CD4-positive, alpha-beta T cell treated with Interleukin-4 for 1 hour (primary cell): Measurements from ENCODE around the gene FGGY.
"Not testable (repeated sequence)": the region's sequence is repeated elsewhere in the genome, so short reads cannot be mapped to it uniquely, and the experiment has no call there.

Source experiments
- DNase-seq, 2 donors: peaks; one replicate each; pipeline ENCODE4 v3.0.0-alpha.2; 2020 to 2022

Gene FGGY

GRCh38 chr1:59718064-59718988, 421.4 kb downstream of the FGGY start:
- DNase-seq: no peak

GRCh38 chr1:59718989-59719360, 422.1 kb downstream of the FGGY start:
- DNase-seq: no peak

- DNase-seq: no peak
Observed at GRCh38 chr1:59720326-59721115, 423.6 kb downstream of the FGGY start.

- no peak for DNase-seq
Observed at GRCh38 chr1:59730302-59730701, 433.4 kb downstream of the FGGY start.

GRCh38 chr1:59730759-59731478, 434.0 kb downstream of the FGGY start:
- DNase-seq: no peak

GRCh38 chr1:59731591-59731990, 434.7 kb downstream of the FGGY start:
- no peak for DNase-seq

GRCh38 chr1:59732214-59732955, 435.5 kb downstream of the FGGY start:
- DNase-seq: no peak

GRCh38 chr1:59733443-59734141, 436.7 kb downstream of the FGGY start:
- no peak for DNase-seq

- not testable (repeated sequence) for DNase-seq
Observed at GRCh38 chr1:59735927-59736326, 439.0 kb downstream of the FGGY start.

- no peak for DNase-seq
Observed at GRCh38 chr1:59736744-59737143, 439.9 kb downstream of the FGGY start.

- DNase-seq: no peak
Observed at GRCh38 chr1:59737638-59738037, 440.7 kb downstream of the FGGY start.

GRCh38 chr1:59738152-59738551, 441.3 kb downstream of the FGGY start:
- no peak for DNase-seq

- no peak for DNase-seq
Observed at GRCh38 chr1:59738591-59739015, 441.7 kb downstream of the FGGY start.

- DNase-seq: no peak
Observed at GRCh38 chr1:59739111-59739510, 442.2 kb downstream of the FGGY start.

- no peak for DNase-seq
Observed at GRCh38 chr1:59742526-59742925, 445.6 kb downstream of the FGGY start.

GRCh38 chr1:59743324-59744091, 446.6 kb downstream of the FGGY start:
- no peak for DNase-seq

- no peak for DNase-seq
Observed at GRCh38 chr1:59747420-59748024, 450.6 kb downstream of the FGGY start.

- DNase-seq: no peak
Observed at GRCh38 chr1:59748123-59748522, 451.2 kb downstream of the FGGY start.

GRCh38 chr1:59750328-59751003, 453.6 kb downstream of the FGGY start:
- DNase-seq: no peak

- no peak for DNase-seq
Observed at GRCh38 chr1:59751004-59751395, 454.1 kb downstream of the FGGY start.
